ENCODE data around the gene SLC4A11. TPM values are rescaled to one million over a fixed set of nuclear protein-coding genes. Genes with fewer than 3 reads are reported as not detected.
"Not testable (repeated sequence)": the region's sequence is repeated elsewhere in the genome, so short reads cannot be mapped to it uniquely, and the experiment has no call there.

The SLC4A11 gene
- total RNA-seq, 2 donors from 2014 or later: 0.52 TPM; not detected in 1

DNA sequence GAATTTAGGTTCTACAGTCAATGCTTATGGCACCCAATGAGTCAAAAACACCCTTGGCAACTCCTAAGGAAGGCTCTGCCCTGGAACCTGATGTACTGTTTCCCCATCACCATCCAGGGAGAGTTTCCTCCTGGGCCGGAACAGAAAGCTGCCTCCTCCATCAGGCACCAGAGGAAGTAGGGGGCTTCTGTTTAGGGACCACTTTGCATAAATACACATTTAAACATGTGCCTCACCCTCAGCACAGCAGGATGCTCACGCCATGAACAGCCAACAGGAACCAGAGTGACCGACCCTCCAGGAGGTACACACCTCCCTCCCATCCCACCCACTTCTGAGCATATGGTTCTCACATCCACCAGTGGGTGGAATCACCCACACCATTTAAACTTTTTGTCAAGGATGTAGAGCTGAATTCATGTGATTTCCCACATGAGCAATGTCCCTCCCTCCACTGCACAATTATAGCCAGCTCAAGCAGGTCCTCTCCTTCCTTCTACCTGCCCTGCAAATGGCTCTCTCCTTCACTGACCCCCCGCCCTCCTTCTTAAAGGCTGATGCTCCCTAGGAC lies 49.3 kb downstream of the SLC4A11 start:
- Histone ChIP-seq H3K36me3 (replicated peaks in 1 of 2; ENCODE audit: insufficient read depth in 1 of 2, low read depth in 2 of 2) (peaks cover 17 to 27% of the 10 kb centered on the region in 2 donors), H3K4me1 (no peaks in the 10 kb centered on the region), H3K9me3 (no peaks in the 10 kb centered on the region), H3K27ac (no peak overlapping the region), H3K4me3 (no peak overlapping the region), H3K27me3 (no peaks in the 10 kb centered on the region)
- DNase-seq (no peak), ATAC-seq (no peak)
- no peak for TF ChIP-seq POLR2A (IDR thresholded peaks at IDR 0.05)
- TF ChIP-seq, protein P1, sequence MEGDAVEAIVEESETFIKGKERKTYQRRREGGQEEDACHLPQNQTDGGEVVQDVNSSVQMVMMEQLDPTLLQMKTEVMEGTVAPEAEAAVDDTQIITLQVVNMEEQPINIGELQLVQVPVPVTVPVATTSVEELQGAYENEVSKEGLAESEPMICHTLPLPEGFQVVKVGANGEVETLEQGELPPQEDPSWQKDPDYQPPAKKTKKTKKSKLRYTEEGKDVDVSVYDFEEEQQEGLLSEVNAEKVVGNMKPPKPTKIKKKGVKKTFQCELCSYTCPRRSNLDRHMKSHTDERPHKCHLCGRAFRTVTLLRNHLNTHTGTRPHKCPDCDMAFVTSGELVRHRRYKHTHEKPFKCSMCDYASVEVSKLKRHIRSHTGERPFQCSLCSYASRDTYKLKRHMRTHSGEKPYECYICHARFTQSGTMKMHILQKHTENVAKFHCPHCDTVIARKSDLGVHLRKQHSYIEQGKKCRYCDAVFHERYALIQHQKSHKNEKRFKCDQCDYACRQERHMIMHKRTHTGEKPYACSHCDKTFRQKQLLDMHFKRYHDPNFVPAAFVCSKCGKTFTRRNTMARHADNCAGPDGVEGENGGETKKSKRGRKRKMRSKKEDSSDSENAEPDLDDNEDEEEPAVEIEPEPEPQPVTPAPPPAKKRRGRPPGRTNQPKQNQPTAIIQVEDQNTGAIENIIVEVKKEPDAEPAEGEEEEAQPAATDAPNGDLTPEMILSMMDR (IDR thresholded peaks at IDR 0.05): no peak
- intact Hi-C loops (cut with DNase I): no loop called here
- 96 to 97% methylated on average over 3 to 4 of the region's 4 CpGs for WGBS, 2 donors

DNA sequence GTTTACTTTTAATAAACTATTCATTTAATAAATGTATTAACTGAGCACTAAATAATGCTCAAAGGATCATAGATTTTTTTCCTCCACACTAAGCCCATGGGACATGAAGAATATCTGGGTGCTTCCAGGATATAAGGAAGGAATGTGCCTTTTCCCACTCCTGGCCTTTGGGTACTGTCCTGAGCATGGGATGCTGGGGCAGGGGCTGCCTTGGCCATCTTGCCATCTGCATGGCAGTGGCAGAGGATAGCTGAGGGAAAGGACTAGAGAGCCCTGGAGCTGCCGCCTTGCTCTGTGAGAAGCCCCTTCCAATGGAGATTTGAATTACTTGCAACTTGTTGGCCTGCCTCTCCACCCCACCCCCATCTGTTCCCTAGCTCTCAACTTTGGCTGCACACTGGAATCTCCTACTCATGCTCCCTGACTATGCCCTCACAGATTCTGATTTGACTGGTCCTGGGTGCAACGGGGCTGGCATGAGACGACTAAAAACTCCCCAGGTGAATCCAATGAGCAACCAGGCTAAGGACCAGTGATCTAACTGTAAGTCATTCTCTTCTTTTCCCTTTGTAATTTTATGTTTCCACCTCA lies 50.1 kb downstream of the SLC4A11 start:
- DNase-seq (no peak), ATAC-seq (no peak)
- H3K4me3 ChIP-seq: no peak overlapping the region
- intact Hi-C loops (cut with DNase I): no loop called here
- TF ChIP-seq POLR2A (IDR thresholded peaks at IDR 0.05): no peak
- peaks cover 11 to 19% of the 10 kb centered on the region in 2 donors for H3K36me3 ChIP-seq (replicated peaks in 1 of 2; ENCODE audit: insufficient read depth in 1 of 2, low read depth in 2 of 2)
- H3K4me1 ChIP-seq: no peaks in the 10 kb centered on the region
- H3K27ac ChIP-seq: no peak overlapping the region
- H3K27me3 ChIP-seq: no peaks in the 10 kb centered on the region
- no peaks in the 10 kb centered on the region for H3K9me3 ChIP-seq
- WGBS, 2 donors: 75 to 79% methylated on average over 3 of the region's 3 CpGs

DNA sequence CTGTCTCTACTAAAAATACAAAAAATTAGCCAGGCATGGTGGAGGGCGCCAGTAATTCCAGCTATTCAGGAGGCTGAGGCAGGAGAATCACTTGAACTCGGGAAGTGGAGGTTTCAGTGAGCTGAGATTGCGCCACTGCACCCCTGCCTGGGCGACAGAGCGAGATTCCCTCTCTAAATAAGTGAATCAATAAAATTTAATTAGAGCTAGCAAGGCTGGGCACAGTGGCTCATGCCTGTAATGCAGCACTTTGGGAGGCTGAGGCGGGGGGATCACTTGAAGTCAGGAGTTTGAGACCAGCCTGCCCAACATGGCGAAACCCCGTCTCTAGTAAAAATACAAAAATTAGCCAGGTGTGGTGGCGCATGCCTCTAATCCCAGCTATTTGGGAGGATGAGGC lies 51.1 kb downstream of the SLC4A11 start:
- WGBS, 2 donors: 92% methylated on average over 9 of the region's 9 CpGs
- H3K4me3 ChIP-seq; H3K9me3 ChIP-seq; intact Hi-C loops (cut with DNase I); ATAC-seq; DNase-seq; H3K27me3 ChIP-seq; H3K4me1 ChIP-seq; H3K27ac ChIP-seq: not testable (repeated sequence)
- peaks cover 11 to 17% of the 10 kb centered on the region in 2 donors for H3K36me3 ChIP-seq (replicated peaks in 1 of 2; ENCODE audit: insufficient read depth in 1 of 2, low read depth in 2 of 2)

DNA sequence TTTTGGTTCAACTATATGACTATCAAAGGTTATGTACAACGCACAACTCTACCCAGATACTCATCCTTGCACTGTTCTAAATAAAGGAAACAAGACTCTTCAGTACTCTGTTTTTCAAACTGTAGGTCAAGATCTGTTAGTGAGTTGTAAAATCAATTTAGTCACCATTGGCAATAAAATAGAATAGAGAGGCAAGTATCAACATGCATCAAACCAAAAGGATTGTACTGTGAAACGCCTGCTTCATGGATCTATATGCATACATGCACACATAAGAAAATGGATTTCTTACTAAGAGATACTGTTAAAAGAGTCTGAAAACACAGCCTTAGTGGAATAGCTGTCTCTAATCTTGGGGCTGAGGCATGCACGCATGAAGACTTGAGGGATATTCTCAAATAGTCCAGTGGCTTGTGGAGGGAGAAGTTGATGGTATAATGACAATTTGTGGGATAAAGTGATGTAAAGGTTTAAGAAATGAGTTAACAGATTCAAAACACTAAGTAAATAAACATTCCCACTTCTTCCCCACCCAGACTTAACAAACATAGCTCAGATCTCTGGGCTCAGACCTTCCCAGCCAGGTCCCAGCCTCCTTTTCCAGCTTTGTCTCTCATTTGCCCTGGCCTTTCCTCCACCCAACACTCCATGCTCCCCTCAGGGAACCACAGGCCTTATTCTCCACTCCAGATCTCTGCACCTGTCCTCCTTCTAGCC lies 54.9 kb downstream of the SLC4A11 start:
- 90% methylated on average over 3 of the region's 3 CpGs for WGBS, 2 donors
- TF ChIP-seq, protein P1 (IDR thresholded peaks at IDR 0.05): no peak
- TF ChIP-seq POLR2A (IDR thresholded peaks at IDR 0.05): no peak
- no peak overlapping the region for H3K4me3 ChIP-seq
- no peaks in the 10 kb centered on the region for H3K36me3 ChIP-seq (replicated peaks in 1 of 2; ENCODE audit: insufficient read depth in 1 of 2, low read depth in 2 of 2)
- H3K4me1 ChIP-seq: peaks cover 5% of the 10 kb centered on the region
- H3K9me3 ChIP-seq: no peaks in the 10 kb centered on the region
- no peaks in the 10 kb centered on the region for H3K27me3 ChIP-seq
- ATAC-seq (no peak), DNase-seq (no peak)
- intact Hi-C loops (cut with DNase I): no loop called here
- no peak overlapping the region for H3K27ac ChIP-seq

DNA sequence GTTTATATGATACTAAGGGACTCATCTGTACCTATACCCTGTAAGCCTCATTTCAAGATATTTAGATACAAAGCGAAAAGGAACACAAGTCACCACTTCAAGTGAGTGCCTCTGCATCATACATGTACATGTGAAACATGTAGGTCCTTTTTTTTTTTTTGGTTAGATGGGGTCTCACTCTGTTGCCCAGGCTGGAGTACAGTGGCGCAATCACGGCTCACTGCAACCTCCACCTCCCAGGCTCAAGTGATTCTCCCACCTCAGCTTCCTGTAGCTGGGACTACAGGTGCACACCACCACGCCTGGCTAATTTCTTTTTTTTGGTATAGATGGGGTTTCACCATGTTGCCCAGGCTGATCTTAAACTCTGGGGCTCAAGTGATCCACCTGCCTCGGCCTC lies 56.6 kb downstream of the SLC4A11 start:
- H3K36me3 ChIP-seq (replicated peaks in 1 of 2; ENCODE audit: insufficient read depth in 1 of 2, low read depth in 2 of 2); ATAC-seq; H3K4me1 ChIP-seq; intact Hi-C loops (cut with DNase I); H3K4me3 ChIP-seq; H3K9me3 ChIP-seq; DNase-seq; H3K27ac ChIP-seq; H3K27me3 ChIP-seq: not testable (repeated sequence)
- 91 to 98% methylated on average over 5 of the region's 5 CpGs for WGBS, 2 donors

DNA sequence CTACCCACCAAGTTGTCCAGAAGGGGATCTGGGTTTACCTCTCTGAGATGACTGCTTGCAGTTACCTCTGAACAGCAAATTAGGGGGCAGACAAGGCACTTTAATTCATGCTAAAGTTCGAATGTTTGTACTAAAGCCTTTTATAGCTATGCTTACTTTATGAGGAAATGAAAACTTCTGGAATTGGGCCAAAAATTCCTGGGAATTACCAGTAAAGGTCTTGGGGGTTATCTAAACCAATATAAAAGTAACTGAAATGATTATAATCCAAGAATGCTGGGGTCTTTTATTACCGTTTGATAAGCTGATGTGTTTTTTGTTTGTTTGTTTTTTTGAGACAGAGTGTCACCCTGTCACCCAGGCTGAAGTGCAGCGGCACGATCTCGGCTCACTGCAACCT lies 57.7 kb downstream of the SLC4A11 start:
- H3K27me3 ChIP-seq: no peaks in the 10 kb centered on the region
- TF ChIP-seq POLR2A (IDR thresholded peaks at IDR 0.05): no peak
- TF ChIP-seq, protein P1 (IDR thresholded peaks at IDR 0.05): no peak
- no peak overlapping the region for H3K27ac ChIP-seq
- WGBS, 2 donors: 52 to 54% methylated on average over 5 of the region's 5 CpGs
- no peak overlapping the region for H3K4me3 ChIP-seq
- H3K9me3 ChIP-seq: no peaks in the 10 kb centered on the region
- H3K4me1 ChIP-seq: peaks cover 10% of the 10 kb centered on the region
- DNase-seq (no peak), ATAC-seq (no peak)
- no peaks in the 10 kb centered on the region for H3K36me3 ChIP-seq (replicated peaks in 1 of 2; ENCODE audit: insufficient read depth in 1 of 2, low read depth in 2 of 2)
- intact Hi-C loops (cut with DNase I): no loop called here
